GM12872 (cell line): ENCODE results near the gene FBRSL1.

Experiments
- TF ChIP-seq, protein P1 (sequence below): IDR thresholded peaks from 3 replicates; pipeline ENCODE4 v1.5.1; 2011; ENCODE audit warnings: low read depth, mild to moderate bottlenecking, low read length, moderate library complexity; ENCODE audit not compliant: insufficient read depth

FBRSL1 gene

DNA sequence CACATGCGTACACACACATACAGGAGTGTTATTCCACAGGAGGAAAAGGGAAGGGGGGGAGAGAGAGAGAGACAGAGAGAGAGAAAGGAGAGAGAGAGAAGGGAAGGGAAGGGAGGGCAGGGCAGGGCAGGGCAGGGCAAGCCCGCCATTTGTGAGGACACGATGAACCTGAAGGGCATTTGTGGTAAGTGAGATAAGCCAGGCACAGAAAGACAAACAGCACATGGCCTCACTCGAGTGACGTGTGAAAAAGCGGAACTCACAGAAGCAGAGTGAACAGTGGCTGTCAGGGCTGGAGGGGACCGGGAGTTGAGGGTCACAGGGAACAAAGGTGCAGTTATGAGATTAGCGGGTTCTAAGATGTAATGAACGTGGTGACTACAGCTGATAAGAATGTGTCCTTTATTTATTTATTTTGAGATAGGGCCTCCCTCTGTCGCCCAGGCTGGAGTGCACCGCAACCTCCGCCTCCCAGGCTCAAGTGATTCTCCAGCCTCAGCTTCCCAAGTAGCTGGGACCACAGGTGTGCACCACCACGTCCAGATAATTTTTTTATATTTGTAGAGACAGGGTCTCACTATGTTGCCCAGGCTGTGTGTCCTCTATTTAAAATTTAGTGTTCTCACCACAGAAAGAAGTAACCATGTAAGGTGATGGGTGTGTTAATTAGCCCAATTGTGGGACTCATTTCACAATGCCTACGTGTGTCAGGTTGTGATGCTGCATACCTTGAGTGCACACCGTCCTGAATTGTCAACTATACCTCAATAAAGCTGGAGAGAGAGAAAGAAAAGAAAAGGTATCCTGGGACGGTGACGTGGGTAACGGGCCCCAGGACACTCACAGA lies 18.7 kb upstream of the FBRSL1 start:
- TF ChIP-seq, protein P1, sequence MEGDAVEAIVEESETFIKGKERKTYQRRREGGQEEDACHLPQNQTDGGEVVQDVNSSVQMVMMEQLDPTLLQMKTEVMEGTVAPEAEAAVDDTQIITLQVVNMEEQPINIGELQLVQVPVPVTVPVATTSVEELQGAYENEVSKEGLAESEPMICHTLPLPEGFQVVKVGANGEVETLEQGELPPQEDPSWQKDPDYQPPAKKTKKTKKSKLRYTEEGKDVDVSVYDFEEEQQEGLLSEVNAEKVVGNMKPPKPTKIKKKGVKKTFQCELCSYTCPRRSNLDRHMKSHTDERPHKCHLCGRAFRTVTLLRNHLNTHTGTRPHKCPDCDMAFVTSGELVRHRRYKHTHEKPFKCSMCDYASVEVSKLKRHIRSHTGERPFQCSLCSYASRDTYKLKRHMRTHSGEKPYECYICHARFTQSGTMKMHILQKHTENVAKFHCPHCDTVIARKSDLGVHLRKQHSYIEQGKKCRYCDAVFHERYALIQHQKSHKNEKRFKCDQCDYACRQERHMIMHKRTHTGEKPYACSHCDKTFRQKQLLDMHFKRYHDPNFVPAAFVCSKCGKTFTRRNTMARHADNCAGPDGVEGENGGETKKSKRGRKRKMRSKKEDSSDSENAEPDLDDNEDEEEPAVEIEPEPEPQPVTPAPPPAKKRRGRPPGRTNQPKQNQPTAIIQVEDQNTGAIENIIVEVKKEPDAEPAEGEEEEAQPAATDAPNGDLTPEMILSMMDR = no peak

DNA sequence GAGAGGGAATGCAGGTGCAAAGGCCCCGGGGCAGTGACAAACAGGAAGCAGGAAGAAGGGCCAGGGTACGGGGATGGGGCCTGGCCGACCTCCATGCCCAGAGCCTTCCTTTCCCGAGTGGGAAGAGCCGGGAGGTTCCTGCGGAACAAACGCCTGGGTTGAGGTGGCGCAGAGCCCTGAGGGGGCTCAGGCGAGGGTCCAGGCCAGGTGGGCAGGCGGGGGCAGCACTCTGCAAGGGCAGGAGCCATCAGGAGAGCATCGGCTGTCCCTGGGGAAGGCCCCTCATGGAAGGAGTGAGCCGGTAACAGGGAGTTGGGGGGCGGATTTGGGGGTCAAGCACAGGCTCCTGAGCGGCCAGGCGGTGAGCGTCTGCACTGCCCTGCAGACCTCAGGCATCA lies 18.1 kb upstream of the FBRSL1 start:
- TF ChIP-seq, protein P1 = no peak

DNA sequence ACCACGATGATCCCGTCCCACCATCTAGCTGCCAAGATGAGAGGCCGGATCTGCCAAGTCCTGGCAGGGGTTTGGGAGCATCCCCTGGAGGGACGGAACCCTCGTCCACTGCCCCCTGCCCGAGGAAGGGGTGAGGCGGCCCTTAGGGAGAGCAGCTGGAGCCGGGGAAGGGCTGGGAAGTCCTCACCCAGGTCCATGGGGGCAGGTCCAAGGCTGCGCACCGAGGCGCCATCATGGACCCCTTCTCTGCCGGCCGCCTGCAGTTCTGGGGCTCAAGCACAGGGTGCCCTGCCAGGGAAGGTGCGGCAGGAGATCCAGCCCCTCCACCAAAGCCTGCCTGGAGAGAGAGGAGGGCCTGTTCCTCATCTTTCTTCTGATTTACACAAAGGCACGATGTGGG lies 17.6 kb upstream of the FBRSL1 start:
- TF ChIP-seq, protein P1 = no peak

DNA sequence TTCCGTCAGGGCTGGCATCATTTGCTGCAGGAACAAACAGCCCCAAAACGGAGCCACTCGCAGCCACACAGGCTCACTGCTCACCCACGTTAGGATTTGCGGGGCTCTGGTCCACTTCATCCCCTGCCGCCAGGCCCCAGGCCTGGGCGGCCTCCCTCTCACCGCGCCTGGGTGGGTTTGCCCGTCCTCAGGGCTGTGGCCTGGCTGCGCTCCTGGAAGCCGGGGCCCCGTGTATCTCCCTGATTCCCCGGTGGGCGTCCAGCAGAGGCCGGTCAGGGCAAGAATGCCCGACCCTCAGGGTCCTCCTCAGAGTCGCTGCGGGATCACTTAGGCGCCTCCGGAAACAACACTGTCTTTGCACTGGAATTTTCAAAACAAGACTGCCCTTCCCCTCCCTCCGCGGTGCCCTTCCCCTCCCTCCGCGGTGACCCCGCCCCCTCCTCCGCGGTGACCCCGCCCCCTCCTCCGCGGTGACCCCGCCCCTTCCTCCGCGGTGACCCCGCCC lies 15.7 kb upstream of the FBRSL1 start:
- TF ChIP-seq, protein P1 = no peak

DNA sequence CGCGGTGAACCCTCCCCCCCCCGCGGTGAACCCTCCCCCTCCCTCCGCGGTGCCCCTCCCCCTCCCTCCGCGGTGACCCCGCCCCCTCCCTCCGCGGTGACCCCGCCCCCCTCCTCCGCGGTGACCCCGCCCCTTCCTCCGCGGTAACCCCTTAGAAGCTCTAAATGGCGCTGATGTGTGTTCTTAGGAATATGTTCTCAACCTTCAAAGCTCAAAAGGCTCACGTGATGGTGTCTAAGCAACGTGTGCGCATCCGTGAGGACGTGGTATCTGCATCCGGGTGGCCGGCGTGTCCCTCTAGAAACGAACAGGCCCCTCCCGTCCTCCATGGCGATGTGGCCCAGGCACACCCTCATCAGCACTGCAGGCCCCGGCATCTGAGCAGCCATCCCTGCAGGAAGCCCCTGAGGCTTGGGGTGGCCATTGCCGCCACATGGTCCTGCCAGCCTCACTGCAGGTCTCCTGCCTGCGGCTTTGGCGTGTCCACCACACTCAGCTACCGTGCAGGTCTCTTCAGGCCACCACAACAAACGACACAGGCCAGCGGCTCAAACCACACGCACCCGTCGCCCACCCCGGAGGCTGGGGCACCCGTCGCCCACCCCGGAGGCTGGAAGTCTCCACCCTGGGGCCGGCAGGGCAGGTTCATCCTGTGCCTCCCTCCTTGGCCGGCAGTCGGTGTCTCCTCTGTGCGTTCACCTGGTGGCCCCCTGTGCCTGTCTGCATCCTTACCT lies 14.5 kb upstream of the FBRSL1 start:
- TF ChIP-seq, protein P1 = no peak

DNA sequence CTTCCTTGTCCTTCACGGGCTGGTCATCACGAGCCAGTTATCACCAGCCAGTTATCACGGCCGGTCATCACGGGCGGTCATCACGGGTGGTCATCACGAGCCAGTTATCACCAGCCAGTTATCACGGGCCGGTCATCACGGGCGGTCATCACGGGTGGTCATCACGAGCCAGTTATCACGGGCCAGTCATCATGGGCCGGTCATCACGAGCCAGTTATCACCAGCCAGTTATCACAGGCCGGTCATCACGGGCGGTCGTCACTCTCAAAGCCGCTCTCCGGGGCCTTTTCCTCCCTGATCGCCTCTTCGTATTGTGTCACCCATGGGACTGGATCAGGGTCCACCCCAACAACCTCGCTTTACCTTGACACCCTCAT lies 13.9 kb upstream of the FBRSL1 start:
- TF ChIP-seq, protein P1 = no peak

DNA sequence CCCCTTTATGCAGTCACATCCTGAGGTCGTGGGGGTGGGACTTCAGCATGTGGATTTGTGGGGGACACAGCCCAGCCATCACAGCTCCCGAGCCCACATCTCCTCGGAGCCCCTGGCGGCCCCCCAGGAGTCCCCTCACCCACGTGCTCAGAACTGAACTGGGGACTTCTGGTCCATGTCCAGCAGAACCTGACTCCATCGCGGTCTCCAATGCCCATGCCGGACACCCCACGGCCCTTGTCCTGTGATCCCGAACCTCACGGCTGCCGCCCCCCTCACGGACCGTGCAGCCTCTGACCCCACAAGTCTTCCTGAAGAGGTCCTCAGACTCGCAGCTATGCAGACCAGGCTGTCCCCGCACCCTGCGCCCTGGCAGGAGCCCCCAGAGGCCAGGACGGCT lies 13.5 kb upstream of the FBRSL1 start:
- TF ChIP-seq, protein P1 = no peak
